PC-9 (cell line): ENCODE data around the gene EPHA7. TPM values are rescaled to one million over a fixed set of nuclear protein-coding genes. Genes with fewer than 3 reads are reported as not detected.

Experiments
- BruUV-seq: library from RNA; stranded (reverse); fragments of 400-500 nt; replicated peaks from 2 replicates; lab custom pipeline; 2021; lab: Mats Ljungman, UMichigan
- CTCF ChIA-PET: fragments of 300-600 bp; sonication (Branson Sonifier 250); formaldehyde crosslinking; loops from one replicate; lab custom pipeline; 2022; ENCODE audit warnings: antibody characterized with exemption; lab: Charles Lee
- POLR2A ChIA-PET: fragments of 300-600 bp; sonication (Branson Sonifier 250); formaldehyde crosslinking; loops from one replicate; lab custom pipeline; 2022; ENCODE audit warnings: antibody characterized with exemption; ENCODE audit not compliant: unreplicated experiment; lab: Charles Lee
- DNase-seq, 2 experiments: peaks; one replicate each; pipeline versions ENCODE4 v3.0.0 to v3.0.0-alpha.2; 2015 to 2022; ENCODE audit warnings: mixed read lengths in 1 of 2
- H2AFZ ChIP-seq: fragments of 200-600 bp; sonication (generic); 2 replicates; pipeline ENCODE4 v1.8.1; 2017; ENCODE audit warnings: antibody characterized with exemption
- H3F3A ChIP-seq: fragments of 200-600 bp; sonication (generic); 2 replicates; pipeline ENCODE4 v1.8.1; 2017; ENCODE audit warnings: antibody characterized with exemption, mild to moderate bottlenecking, low read depth; ENCODE audit not compliant: insufficient read depth
- H3K27ac ChIP-seq: fragments of 200-600 bp; sonication (generic); 2 replicates; pipeline ENCODE4 v1.6.1; 2016; ENCODE audit warnings: mixed run types
- H3K27me3 ChIP-seq: fragments of 200-600 bp; sonication (generic); 2 replicates; pipeline ENCODE4 v1.6.1; 2016; ENCODE audit warnings: low read depth, mixed run types; ENCODE audit not compliant: insufficient read depth
- H3K36me3 ChIP-seq: fragments of 200-600 bp; sonication (generic); 2 replicates; pipeline ENCODE4 v1.6.1; 2016; ENCODE audit warnings: low read depth, mixed run types
- H3K4me1 ChIP-seq: fragments of 200-600 bp; sonication (generic); replicated peaks from 2 replicates; pipeline ENCODE4 v1.6.1; 2016; ENCODE audit warnings: mixed run types; ENCODE audit not compliant: insufficient read depth
- H3K4me2 ChIP-seq: fragments of 200-600 bp; sonication (generic); 2 replicates; pipeline ENCODE4 v1.6.1; 2017; ENCODE audit warnings: mixed run types
- H3K4me3 ChIP-seq: fragments of 200-600 bp; sonication (generic); 2 replicates; pipeline ENCODE4 v1.6.1; 2016; ENCODE audit warnings: mixed run types
- H3K79me2 ChIP-seq: fragments of 200-600 bp; sonication (generic); 2 replicates; pipeline ENCODE4 v1.6.1; 2017; ENCODE audit warnings: low read depth, mixed run types
- H3K9me2 ChIP-seq: fragments of 200-600 bp; sonication (generic); 2 replicates; pipeline ENCODE4 v1.8.1; 2017; ENCODE audit warnings: mild to moderate bottlenecking; ENCODE audit not compliant: insufficient read depth
- H3K9me3 ChIP-seq: fragments of 200-600 bp; sonication (generic); 2 replicates; pipeline ENCODE4 v1.8.1; 2016; ENCODE audit warnings: low read depth; ENCODE audit not compliant: insufficient read depth
- H4K20me1 ChIP-seq: fragments of 200-600 bp; sonication (generic); 2 replicates; pipeline ENCODE4 v1.8.1; 2017; ENCODE audit not compliant: insufficient read depth
- EZH2 ChIP-seq: fragments of 200-600 bp; sonication (generic); IDR thresholded peaks from 2 replicates; pipeline ENCODE4 v1.8.0; 2017; ENCODE audit warnings: antibody characterized with exemption, low read depth
- intact Hi-C: fragments of 100-400 bp; cut with micrococcal nuclease; formaldehyde crosslinking; loops from one replicate; pipeline ENCODE4 v1.10.0; 2022; ENCODE audit not compliant: unreplicated experiment
- total RNA-seq: library from RNA; stranded (reverse); gene quantifications from 2 replicates; pipeline ENCODE4 v1.2.3, GENCODE V29; 2021
- TF ChIP-seq, protein P1 (sequence below): fragments of 200-600 bp; sonication (generic); conservative IDR thresholded peaks from 2 replicates; pipeline ENCODE4 v1.6.1; 2017; ENCODE audit warnings: mixed run types, antibody characterized with exemption, mild to moderate bottlenecking, moderate library complexity

EPHA7 gene
- total RNA-seq, 1 experiment from 2014 or later, result 0.57 TPM

DNA sequence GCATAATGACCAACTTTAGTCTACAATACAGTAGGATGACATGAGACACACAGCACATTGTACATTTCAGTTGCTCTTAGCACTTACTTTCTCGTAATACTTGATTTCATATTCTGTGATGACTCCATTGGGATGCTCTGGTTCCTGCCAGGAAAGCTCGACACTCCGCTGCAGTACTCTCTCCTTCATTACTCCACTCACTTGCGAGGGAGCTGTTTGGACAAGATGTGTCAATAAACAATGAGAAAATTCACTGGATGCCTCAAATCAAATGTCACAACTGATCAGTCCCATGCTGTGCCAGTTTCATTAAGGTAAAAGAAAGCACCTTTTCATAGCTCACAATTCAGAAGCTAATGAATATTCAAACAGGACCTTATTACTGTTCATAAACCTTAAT lies 147.1 kb downstream of the EPHA7 start:
- Histone ChIP-seq H3K4me1 (no peaks in the 10 kb centered on the region), H3K4me3 (no peak overlapping the region), H3K36me3 (no peaks in the 10 kb centered on the region), H3K27me3 (no peaks in the 10 kb centered on the region), H3K27ac (no peak overlapping the region), H4K20me1 (no peaks in the 10 kb centered on the region), H2AFZ (no peak overlapping the region), H3F3A (no peaks in the 10 kb centered on the region), H3K79me2 (no peaks in the 10 kb centered on the region), H3K4me2 (no peak overlapping the region), H3K9me3 (no peaks in the 10 kb centered on the region), H3K9me2 (no peaks in the 10 kb centered on the region)
- ChIA-PET POLR2A (no interaction called here), CTCF (no interaction called here)
- no TSS peak for BruUV-seq
- TF ChIP-seq EZH2, result no peak
- TF ChIP-seq, protein P1, sequence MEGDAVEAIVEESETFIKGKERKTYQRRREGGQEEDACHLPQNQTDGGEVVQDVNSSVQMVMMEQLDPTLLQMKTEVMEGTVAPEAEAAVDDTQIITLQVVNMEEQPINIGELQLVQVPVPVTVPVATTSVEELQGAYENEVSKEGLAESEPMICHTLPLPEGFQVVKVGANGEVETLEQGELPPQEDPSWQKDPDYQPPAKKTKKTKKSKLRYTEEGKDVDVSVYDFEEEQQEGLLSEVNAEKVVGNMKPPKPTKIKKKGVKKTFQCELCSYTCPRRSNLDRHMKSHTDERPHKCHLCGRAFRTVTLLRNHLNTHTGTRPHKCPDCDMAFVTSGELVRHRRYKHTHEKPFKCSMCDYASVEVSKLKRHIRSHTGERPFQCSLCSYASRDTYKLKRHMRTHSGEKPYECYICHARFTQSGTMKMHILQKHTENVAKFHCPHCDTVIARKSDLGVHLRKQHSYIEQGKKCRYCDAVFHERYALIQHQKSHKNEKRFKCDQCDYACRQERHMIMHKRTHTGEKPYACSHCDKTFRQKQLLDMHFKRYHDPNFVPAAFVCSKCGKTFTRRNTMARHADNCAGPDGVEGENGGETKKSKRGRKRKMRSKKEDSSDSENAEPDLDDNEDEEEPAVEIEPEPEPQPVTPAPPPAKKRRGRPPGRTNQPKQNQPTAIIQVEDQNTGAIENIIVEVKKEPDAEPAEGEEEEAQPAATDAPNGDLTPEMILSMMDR, result no peak
- no peak for DNase-seq
- intact Hi-C loops, result no loop called here

DNA sequence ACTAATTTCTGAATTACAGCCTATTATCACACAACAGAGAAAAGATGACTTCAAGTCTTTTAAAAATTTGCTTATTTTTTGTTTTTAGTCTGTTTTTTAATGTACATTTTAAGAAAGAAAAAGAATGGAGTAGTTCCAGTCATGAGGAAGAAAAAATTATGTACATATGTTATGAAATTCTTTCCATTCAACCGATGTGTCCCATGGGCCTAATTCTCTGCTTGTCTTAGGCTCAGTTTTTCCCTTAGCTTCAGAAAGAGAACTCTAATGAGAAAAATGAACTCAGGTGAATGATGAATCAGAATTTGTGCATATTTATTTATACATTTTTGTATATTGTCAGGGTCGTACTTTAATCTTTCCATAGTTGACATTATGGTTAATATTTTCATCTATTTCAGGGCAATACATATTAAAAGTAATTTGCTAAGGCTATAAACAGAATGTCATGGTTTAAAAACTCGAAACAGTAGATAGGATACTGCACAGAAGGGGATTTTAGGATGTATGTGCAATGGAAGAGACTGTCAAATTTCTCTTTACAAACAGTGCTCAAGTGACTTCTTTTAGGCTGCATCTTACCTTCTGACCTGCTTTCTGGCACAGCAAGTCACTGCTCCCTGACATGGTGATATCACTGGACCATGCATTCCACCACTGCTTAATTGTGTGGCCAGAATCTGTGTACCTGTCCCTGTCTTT lies 153.1 kb downstream of the EPHA7 start:
- BruUV-seq, result no TSS peak
- H3K4me1 ChIP-seq, result no peaks in the 10 kb centered on the region
- no peaks in the 10 kb centered on the region for H3K9me3 ChIP-seq
- no peaks in the 10 kb centered on the region for H4K20me1 ChIP-seq
- ChIA-PET CTCF (no interaction called here), POLR2A (no interaction called here)
- no peaks in the 10 kb centered on the region for H3F3A ChIP-seq
- H2AFZ ChIP-seq, result no peak overlapping the region
- no peaks in the 10 kb centered on the region for H3K9me2 ChIP-seq
- H3K36me3 ChIP-seq, result no peaks in the 10 kb centered on the region
- H3K27me3 ChIP-seq, result no peaks in the 10 kb centered on the region
- no peak for DNase-seq
- no peak overlapping the region for H3K4me2 ChIP-seq
- H3K79me2 ChIP-seq, result no peaks in the 10 kb centered on the region
- no peak overlapping the region for H3K27ac ChIP-seq
- no peak for TF ChIP-seq EZH2
- TF ChIP-seq, protein P1, result no peak
- intact Hi-C loops, result no loop called here
- H3K4me3 ChIP-seq, result no peak overlapping the region

GRCh38 chr6:93260881-93261280 lies 158.5 kb downstream of the EPHA7 start:
- Histone ChIP-seq H3K4me1 (no peaks in the 10 kb centered on the region), H3K27me3 (no peaks in the 10 kb centered on the region), H4K20me1 (no peaks in the 10 kb centered on the region), H3K4me3 (no peak overlapping the region), H3K27ac (no peak overlapping the region), H3K4me2 (no peak overlapping the region), H2AFZ (no peak overlapping the region), H3K36me3 (no peaks in the 10 kb centered on the region), H3K9me3 (no peaks in the 10 kb centered on the region), H3K9me2 (no peaks in the 10 kb centered on the region), H3F3A (no peaks in the 10 kb centered on the region), H3K79me2 (no peaks in the 10 kb centered on the region)
- ChIA-PET CTCF (no interaction called here), POLR2A (no interaction called here)
- intact Hi-C loops, result no loop called here
- TF ChIP-seq, protein P1, result no peak
- no peak for TF ChIP-seq EZH2
- no TSS peak for BruUV-seq
- no peak for DNase-seq
